ENCODE measurements around the gene NR5A1.

NR5A1 gene

DNA sequence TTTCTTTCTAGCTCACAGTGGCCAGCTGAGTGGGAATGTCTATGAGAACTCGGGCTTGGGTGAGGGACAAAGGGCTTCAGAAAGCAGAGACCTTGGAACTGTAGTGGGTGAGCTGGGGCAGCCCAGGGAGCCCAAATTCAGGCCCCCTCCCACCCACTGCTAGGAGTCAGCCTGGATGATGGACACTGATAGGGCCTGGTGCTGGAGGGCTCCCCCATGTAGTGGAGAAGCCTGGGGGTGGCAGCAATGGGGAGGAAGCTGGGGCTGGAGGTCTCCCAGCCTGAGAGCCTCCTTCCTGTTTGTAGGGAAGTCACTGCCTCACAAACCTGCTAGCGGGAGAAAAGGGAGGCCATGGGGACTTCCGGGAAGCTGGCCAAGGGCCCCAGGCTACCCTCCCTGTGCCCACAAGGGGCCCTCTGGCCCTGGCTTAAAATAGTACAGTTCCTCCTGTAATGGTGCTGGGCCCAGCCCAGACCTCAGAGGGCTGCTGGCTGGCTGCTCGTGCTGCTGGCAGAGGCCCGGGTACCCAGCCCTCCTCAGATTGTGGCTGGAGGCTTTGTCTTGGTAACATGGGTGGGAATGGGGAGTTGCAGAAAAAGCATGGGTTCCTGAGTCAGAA is 6.3 kb upstream of the NR5A1 start:
- DNase-seq: no peak

DNA sequence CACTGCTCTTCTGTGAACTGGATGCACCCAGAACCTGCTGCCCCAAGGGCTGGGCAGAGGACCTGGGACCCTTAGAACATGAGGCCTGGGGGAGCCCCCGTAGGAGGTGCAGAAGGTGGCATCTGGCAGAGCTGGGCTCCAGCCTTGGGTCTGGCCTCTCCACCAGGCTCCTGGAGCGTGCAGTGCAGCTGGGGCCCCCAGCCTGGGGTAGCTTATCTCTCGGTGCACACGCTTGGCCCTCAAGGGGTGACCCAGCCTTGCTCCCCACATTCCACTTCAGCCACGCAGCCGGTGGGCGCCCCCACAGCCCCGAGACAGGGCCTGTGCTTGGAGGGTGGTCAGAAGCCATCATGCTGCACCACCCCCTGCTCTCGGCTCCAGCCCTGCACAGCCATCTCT is 5.6 kb upstream of the NR5A1 start:
- no peak for DNase-seq

DNA sequence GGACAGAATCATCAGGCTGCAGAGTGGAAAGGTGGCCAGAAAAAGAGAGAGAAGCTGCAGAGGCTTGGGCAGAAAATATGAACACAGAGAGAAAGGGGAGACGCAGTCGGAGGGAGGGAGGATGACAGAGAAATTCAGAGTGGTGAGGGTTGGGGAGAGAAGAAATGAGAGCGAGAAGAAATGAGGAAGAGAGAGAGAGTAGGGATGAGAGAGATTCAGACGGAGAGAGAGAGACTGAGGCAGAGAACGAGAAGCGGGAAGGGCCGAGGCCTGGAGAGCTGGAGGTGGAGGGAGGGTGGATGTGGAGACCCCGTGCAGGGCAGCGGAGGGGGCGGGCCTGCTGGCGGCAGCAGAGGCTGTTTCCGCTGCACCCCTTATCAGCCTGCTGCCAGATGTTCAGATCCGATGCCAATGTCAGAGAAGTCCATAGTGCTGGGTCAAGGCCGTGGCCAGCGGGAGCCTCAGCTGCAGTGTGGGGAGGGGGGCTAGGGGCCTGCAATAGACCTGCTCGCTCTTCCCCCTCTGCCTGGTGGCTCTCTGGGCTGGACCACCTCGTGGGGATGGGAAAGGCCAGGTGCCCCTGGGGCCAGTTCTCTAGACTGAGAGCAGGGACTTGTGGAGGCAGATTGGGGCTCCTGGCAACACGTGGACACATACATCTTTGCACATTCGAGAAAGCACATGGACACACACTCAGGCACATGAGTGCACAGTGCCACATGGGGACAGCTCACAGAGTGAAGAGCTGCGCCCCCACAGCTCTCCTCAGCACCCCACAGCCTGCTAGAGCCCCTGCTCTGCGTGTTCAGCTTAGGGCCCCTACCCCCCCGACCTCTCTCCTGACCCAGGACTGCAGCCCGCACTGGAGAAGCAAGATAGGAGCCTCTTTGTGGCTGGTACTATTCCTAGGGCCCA is 4.9 kb upstream of the NR5A1 start:
- DNase-seq: no peak

GRCh38 chr9:124511426-124511840 is 4.2 kb upstream of the NR5A1 start:
- DNase-seq: no peak

DNA sequence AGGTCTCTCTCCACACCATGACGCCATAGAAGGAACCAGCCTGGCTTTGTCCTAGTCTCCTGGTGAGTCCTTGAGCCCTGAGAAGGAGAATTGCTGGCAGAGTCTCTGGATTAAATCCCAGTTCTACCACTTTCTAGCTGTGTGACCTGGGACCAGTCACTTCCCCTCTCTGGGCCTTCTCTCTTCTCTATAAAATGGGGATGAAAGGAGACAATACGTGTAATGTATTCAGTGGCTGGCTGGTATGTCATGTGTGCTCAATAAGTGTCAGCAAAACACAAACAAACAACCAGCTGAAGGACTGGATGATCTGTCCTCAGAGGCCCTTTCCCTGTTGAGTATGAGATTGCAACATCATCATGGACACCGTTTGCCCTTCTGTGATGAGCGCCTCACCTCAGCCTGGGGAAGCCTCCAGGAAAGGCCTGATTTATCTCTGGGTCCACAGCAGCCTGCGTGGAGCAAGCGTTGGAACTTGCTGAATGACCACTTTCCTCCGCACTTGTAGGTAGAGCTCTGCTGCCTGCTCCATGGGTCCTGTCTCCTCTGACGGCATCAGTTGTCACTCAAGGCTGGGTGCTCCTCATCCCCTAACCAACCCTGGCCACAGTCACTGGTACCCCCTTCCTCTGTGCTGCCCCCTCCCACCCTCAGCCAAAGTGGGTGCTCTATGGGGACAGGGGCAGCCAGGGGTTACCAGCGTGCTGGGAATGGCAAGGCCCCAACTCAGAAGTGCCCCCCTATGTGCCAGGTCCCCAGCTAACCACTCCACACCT is 3.6 kb upstream of the NR5A1 start:
- DNase-seq: no peak

DNA sequence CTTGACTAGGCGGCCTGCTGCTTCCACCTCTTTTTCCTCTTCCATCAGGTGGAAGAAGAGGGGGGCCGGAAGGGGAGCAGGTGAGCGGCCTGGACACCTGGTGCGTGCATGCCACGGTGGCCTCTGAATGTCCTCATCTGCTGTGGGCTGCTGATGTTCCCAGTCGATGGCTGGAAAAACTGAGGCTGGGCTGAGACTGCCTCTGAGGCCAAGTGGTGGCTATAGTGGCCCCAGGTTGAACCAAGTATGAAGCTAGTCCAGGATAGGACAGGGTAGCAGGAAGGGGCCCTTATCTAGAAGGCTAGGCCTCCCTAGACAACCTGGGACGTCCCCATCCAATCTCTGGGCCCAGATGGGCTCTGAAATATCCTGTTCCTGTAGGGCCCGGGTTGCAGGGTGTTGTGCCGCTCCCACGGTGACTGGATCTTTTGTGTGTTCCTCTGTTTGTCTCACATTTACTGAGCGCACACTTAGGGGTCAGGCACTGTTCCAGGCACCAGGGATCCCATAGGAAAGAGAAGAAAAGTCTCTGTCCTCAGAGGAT is 753 bp upstream of the NR5A1 start:
- DNase-seq: no peak

DNA sequence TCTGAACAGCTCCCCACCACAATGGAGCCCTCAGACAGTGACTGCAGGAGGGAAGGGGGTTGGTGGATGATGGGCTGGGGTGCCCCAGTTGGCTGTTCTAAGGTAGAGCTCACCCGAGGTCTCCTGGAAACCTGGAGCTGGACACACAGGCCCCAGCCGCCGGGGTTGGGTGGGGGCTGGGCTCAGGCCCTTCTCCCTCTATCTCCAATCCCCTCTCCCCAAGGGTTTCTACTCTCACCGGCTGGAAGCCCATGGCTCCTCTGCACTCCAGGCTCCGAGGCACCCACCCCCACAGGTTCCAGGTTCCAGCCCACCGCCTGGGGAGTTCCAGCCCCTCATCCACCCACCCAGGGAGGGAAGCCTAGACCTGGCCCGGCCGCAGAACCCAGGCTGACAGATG is 766 bp downstream of the NR5A1 start:
- no peak for DNase-seq

GRCh38 chr9:124505901-124506346 is 1.3 kb downstream of the NR5A1 start:
- no peak for DNase-seq

DNA sequence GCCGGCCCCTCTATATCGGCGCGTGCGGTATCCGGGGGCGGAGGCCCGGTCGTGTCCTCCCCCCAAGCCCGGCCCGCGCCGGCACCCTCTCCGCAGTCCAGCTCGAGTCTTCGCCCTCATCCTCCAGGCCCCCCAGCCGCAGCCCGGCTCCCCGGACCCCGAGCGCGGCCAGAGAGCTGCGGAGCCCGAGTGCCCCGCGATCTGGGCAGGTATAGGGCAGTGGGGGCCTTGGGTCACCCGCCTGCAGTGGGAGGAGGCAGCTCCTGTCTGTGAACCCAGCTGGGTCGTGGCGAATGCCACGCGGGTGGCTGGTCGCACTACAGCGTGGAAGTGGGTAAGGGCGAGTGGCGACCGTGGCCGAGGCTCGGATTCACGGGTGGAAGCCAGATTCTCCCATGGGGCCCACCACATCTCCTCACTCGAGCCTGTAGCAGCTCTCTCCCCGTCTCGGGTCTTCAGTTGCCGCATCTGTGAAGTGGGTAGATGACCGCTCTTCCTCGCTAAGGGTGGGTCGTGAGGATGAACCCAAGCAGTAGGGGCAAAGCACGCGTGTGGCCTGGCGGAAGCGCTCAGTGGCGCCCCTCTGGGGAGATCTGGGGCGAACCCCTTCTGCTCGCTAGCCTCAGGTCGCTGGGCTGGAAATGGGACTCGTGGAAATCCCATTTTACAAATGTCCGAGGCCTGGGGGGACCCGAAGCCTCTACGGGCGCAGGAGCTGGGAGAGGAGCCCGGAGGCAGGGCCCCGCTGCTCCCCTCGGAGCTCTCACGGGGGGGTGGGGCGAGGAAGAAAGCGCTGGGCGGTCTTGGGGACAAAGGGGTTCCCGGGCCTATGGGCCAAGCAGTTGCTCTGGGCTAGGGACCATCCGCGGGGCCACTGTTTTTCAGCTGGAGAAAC is 1.9 kb downstream of the NR5A1 start:
- DNase-seq: no peak

GRCh38 chr9:124504530-124505005 is 2.6 kb downstream of the NR5A1 start:
- DNase-seq: no peak

- no peak for DNase-seq
These were observed 3.3 kb downstream of the NR5A1 start for GRCh38 chr9:124503713-124504529.

GRCh38 chr9:124502711-124503702 is 4.2 kb downstream of the NR5A1 start:
- no peak for DNase-seq

- DNase-seq: no peak
These were observed 5.4 kb downstream of the NR5A1 start for GRCh38 chr9:124501771-124502320.

GRCh38 chr9:124500796-124501611 is 6.2 kb downstream of the NR5A1 start:
- no peak for DNase-seq

GRCh38 chr9:124500028-124500795 is 7.0 kb downstream of the NR5A1 start:
- DNase-seq: no peak

- no peak for DNase-seq
These were observed 8.0 kb downstream of the NR5A1 start for GRCh38 chr9:124499216-124499615.

DNA sequence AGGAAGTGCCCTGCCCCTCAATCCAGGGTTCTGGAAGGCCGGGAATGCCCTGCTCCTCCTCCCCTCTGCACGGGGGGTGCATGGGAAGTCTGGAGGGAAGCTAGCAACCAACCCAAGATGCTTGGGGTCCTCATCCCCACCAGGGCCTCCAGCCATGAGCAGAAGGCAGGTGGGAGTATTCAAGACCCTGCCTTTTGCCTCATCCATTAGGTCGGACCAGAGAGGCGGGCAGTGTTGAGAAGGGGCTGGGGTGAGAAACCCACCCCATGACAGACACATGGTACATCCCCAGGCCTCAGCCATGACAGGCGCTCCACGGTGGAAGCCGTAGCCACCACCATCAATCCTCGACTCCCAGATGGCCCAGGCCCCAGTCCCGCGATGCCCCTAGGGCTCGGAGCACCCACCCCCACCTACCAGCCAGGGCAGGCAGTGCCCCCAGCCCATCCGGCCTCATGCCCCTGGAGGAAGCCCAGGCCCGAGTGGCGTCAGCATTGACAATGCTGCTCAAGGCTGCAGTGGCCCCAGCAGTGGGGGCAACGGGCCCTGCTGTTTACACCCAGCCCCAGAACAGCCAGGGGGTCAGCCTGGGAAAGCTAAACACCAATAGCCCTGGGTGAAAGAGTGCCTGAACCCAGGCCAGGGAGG is 8.6 kb downstream of the NR5A1 start:
- no peak for DNase-seq

Measured in NCI-H1092 (cell line).